ENCODE data around the gene TIGAR.
A peak's percentile ranks its signal among the peaks of the same experiment; 100 is the strongest.

The TIGAR gene

DNA sequence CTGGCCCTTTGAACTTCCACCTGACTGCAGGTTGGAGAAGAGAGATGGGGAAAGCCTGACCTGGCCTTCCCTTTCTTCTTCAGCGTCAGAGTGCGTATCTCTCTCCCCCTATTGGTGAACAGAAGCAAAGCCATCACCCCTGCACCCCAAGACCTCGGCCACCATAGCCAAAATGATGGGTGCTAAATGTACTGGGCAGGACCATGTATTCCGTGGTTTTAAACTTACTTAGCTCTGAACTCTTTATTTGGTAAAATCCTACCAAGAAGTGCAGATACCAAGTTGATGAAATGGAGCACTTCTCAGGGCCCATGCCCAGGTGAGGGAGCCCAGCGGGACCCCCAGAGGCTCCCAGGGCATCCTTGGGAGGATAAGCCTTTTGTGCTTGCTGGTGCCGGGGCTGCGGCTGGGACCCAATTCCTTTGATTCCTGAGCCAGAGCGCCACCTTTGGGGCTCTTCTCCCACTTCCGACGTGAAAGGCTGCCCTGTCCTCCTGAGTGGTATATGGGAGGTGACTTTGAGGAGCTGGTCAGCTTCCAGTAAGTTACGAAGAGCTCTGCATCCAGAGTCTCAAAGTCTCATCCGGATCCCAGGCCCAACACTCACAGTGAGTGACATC lies 38.0 kb upstream of the TIGAR start:
- peak; percentile 56 for DNase-seq

DNA sequence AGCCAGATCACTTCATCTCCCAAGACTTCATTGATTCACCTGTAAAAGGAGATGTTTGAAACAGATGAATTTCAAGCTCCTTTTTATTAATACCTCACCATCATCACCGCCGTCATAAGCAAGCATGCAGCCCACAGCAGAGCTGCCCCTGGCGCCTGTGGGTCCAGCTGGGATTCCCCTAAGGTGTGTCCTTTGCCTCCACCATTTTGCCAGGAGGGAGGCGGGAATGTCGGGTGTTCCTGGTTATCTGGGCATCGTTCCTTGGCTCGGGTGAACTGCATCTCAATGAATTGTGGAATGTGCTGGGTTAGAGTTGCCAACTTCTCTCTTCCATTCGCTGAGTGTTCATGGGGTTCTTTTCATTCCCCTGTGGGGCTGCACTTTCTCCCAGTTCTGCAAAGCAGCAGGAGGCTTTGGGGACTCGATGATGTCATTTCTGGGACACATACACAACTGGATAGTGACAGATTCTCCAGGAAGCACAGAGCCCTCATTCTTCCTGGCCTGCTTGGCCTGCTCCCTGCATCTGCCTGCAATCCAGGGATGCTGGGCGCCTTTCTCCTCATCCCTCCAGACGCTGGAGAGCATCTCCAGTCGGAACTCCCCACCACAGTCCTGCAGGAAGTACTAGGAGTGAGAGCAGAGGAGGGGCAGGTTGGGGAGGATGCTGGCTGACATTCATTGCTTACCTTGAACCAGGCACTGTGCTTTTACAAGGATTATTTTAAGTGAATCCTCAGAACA lies 37.3 kb upstream of the TIGAR start:
- DNase-seq, result peak; percentile 48

DNA sequence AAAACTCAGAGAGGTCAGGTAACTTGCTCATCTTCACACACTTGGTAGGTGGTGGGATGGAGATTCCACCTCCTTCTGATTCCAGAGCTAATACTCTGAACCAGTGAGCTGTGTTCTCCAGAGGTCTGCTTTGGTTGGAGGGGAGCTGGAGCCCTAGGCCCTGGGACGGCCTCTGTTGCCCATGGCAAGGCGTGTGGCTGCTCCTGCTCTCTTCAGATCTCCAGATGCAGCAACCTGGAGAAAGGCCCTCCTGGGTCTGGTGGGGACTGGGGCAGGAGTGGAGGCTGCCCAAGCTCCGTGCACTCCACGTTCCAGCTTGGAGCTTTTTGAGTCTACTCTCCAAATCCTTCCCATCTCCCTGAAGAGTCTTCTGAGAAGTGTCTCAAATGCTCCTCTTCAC lies 36.7 kb upstream of the TIGAR start:
- DNase-seq, result peak; percentile 38

GRCh38 chr12:4285070-4285469 lies 35.9 kb upstream of the TIGAR start:
- DNase-seq, result no peak

DNA sequence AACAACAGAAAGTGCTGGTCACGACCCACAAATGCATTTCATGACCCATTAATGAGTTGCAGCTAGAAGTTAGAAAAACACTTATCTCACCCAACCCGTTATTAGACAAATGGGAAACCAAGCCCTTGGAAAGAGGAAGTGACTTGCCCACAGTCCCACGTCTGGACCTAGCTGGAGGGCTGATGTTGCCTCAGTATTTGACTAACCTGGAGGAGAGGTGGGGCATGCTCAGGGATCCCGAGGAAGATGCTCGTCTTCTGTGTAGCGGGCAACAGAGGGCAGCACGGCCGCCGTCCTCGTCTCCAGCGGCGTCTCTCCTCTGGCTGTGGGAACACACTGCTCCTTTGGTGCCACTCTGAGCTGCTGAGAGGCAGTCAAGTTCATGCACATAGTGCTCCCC lies 34.8 kb upstream of the TIGAR start:
- DNase-seq, result no peak

- DNase-seq, result no peak
These were observed 34.2 kb upstream of the TIGAR start for GRCh38 chr12:4286771-4287317.

- peak; percentile 27 for DNase-seq
These were observed 33.4 kb upstream of the TIGAR start for GRCh38 chr12:4287325-4288211.

- peak; percentile 58 for DNase-seq
These were observed 32.5 kb upstream of the TIGAR start for GRCh38 chr12:4288296-4289131.

DNA sequence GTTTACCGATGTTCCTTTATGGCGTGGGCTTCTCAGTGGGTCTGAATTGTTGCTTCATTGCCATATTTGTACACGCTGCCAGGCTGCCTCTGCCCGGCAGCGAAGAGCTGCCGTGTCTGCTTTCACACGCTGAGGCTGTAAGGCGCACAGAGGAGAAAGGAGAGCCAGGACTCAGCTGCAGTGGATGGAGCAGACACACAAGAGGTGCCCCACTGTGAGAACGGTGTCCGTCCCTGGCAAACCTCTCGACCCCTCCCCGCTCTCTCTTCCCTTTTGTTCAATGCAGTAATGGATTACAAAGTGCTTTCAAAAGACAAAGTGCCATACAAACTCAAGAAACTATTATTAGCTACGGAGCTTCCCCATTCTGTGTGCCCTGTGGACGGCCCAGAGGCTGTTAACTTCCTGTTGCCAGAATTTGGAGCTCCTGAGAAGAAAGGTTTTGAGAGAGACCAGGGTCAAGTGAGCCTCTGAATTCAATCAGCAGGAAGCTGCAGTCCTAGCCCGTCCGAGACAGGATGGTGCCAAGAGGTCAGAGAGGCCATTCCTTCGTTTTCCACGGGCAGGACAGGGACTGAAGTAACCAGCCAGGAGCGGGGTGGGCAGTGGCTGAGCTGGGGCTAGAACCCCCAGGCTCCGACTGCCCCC lies 31.7 kb upstream of the TIGAR start:
- peak; percentile 52 for DNase-seq

DNA sequence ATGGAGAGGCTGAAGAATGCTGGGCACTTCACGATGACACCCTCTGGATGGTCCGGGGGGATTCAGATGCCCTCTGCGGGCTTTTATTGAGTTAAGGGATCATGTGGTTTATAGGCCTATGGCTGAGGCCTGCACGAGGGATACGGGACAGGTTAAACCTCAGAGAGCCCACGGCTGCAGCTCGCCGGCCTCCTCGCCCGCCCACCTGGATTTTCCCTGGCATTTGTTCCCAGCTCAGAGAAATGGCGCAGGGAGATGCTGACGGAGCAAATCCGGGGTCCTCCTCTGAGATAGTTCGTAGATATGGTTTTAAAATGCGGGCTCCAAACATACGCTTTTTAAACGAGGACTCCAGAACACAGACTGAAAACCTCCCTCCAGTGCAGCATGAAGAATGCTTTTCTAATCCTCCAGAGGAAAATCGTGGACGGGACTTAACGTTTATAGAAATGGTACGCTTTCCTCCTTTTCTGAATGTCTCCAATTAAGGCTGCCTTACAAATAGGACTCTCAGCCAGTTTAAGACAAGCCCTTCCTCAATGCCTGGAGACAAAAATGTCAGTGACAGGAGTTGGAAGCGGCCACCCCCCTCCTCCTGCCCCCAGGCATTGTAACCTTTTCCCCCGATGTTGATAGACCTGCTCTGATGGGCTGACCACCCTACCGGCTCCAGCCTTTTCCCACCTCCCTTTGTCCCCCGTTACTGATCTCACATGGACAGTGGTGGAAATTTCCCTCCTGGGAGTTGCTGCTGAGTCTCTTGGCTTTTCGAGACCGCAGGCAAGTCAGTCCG lies 30.8 kb upstream of the TIGAR start:
- DNase-seq, result peak; percentile 32

GRCh38 chr12:4292341-4293073 lies 28.5 kb upstream of the TIGAR start:
- DNase-seq, result no peak

DNA sequence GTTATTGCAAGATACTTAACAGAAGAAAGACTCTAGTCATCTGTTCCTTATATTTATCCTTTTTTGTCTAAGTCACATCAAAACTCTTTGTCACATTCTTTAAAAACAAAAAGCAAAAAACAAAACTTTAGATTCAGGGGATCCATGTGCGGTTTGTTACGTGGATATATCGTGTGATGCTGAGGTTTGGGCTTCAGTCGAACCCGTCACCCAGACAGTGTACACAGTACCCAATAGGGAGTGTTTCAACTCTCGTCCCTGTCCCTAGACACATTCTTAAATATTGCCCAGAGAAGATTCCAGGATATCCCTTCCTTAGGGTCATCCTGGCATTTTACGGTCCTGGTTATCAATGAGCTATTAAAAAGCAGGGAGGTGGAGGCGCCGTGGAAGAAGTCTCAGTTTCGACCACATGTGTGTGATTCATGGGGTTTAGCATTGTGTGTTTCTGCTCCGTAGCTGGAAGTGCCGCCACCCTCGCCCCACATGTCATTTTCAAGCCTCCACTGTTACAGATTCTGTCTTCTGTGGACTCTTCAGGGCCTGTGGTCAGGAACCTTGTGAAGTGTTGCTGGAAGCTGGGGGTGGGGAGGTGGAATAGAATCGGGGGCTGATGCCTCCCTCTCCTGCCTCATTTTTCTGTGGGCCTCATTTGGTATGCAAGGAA lies 27.6 kb upstream of the TIGAR start:
- no peak for DNase-seq

GRCh38 chr12:4293966-4294505 lies 27.0 kb upstream of the TIGAR start:
- no peak for DNase-seq

DNA sequence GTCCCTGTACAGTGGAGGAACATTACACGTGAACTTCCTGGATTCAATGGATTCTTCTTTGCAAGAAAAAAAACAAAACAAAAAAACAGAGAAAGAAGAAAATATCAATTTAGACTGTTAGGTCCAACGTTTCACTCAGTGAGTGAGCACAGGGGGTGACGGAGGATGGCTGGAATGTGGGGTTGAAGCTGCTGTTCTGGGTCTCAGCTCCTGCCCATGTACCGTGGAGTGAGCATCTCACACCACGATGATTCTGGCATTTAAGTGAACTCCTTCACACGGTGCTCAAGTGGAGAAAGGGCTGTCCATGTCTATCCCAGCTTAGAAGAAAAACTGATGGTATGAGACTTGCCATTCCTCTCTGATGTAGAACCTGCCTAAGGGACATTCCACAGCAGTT lies 24.3 kb upstream of the TIGAR start:
- DNase-seq, result no peak

GRCh38 chr12:4297617-4298016 lies 23.4 kb upstream of the TIGAR start:
- no peak for DNase-seq

GRCh38 chr12:4300883-4301282 lies 20.1 kb upstream of the TIGAR start:
- DNase-seq, result no peak

GRCh38 chr12:4301932-4302501 lies 19.0 kb upstream of the TIGAR start:
- no peak for DNase-seq

DNA sequence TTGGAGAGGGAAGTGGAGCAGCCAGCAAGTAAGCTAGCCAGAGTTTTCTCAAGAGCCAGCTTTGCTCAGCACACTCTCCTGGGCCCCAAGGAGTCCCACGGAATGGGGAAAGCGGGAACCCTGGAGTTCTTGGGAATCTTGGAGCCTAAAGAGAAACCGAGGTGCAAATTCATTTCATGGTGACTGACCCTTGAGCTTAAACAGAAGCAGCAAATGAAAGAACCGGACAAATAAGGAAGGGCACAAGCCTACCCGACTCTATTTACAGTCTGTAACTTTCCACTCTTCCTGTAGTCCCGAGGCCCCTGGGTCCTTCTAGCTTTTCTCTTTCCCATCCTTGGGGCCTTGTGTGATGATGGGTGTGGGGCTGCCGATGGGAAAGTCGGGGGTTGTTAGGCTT lies 18.1 kb upstream of the TIGAR start:
- no peak for DNase-seq

DNA sequence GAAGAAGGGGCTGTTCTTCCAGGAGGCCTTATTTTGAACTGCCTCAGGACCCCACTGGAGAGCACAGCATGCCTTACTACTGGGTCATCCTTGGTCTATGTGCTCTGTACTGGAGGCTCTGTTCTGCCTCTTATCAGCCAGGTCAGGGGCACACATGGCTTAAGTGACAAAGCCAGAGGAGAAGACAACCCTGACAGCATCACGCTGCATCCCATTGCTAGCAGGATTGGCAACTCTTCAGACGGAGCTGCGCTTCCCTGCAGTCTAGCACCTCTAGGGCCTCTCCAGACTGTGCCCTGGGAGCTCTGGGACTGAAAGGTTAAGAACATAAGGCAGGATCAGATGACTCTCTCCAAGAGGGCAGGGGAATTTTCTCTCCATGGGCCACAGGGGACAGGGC lies 17.3 kb upstream of the TIGAR start:
- no peak for DNase-seq
